SK-N-MC (cell line): ENCODE measurements around the gene KDSR.

Experiments
- DNase-seq: peaks from one replicate; pipeline ENCODE4 v3.0.0-alpha.2; 2011; ENCODE audit warnings: low read depth, low spot score
- H3K27ac ChIP-seq: fragments of 200-600 bp; sonication (generic); 2 replicates; pipeline ENCODE4 v1.5.1; 2016; ENCODE audit warnings: mixed run types
- H3K36me3 ChIP-seq: fragments of 200-600 bp; sonication (generic); 2 replicates; pipeline ENCODE4 v1.6.1; 2017; ENCODE audit warnings: antibody characterized with exemption, low read length, mixed read lengths; ENCODE audit not compliant: insufficient read depth
- H3K4me3 ChIP-seq: fragments of 200-600 bp; sonication (generic); 2 replicates; pipeline ENCODE4 v1.5.1; 2016
- H3K9ac ChIP-seq: fragments of 200-600 bp; sonication (generic); 2 replicates; pipeline ENCODE4 v1.8.0; 2017; ENCODE audit warnings: mixed run types, mixed read lengths; ENCODE audit not compliant: insufficient read length
- H3K9me3 ChIP-seq: fragments of 200-600 bp; sonication (generic); 2 replicates; pipeline ENCODE4 v1.6.1; 2017; ENCODE audit warnings: low read depth, mild to moderate bottlenecking, antibody characterized with exemption, low read length, moderate library complexity, mixed read lengths
- EZH2 ChIP-seq: fragments of 200-600 bp; sonication (generic); IDR thresholded peaks from one replicate; pipeline ENCODE4 v1.6.1; 2017; ENCODE audit warnings: antibody characterized with exemption
- FOXP2 ChIP-seq: optimal IDR thresholded peaks from 2 replicates; pipeline ENCODE3; 2011; ENCODE audit warnings: mild to moderate bottlenecking, moderate library complexity; ENCODE audit not compliant: insufficient read depth; ENCODE audit errors: extremely low read length, control extremely low read depth
- POLR2AphosphoS5 ChIP-seq: IDR thresholded peaks from 2 replicates; pipeline ENCODE4 v1.6.1; 2012; ENCODE audit warnings: mild to moderate bottlenecking, low read depth, low read length, borderline replicate concordance

Gene KDSR

GRCh38 chr18:63286926-63287325, 80.1 kb downstream of the KDSR start:
- no peaks in the 10 kb centered on the region for H3K36me3 ChIP-seq
- TF ChIP-seq EZH2 (no peak), POLR2AphosphoS5 (no peak), FOXP2 (no peak)
- H3K4me3 ChIP-seq = no peak overlapping the region
- no peak overlapping the region for H3K9ac ChIP-seq
- DNase-seq = no peak
- no peak overlapping the region for H3K27ac ChIP-seq
- H3K9me3 ChIP-seq = no peaks in the 10 kb centered on the region

GRCh38 chr18:63284827-63285733, 81.9 kb downstream of the KDSR start:
- no peak overlapping the region for H3K9ac ChIP-seq
- no peaks in the 10 kb centered on the region for H3K9me3 ChIP-seq
- no peaks in the 10 kb centered on the region for H3K36me3 ChIP-seq
- no peak overlapping the region for H3K27ac ChIP-seq
- no peak for DNase-seq
- H3K4me3 ChIP-seq = no peak overlapping the region
- no peak for TF ChIP-seq POLR2AphosphoS5
- no peak for TF ChIP-seq EZH2
- TF ChIP-seq FOXP2 = no peak

- H3K9me3 ChIP-seq = no peaks in the 10 kb centered on the region
- no peak overlapping the region for H3K9ac ChIP-seq
- no peak for TF ChIP-seq FOXP2
- TF ChIP-seq EZH2 = no peak
- no peak for TF ChIP-seq POLR2AphosphoS5
- H3K4me3 ChIP-seq = no peak overlapping the region
- H3K27ac ChIP-seq = no peak overlapping the region
- DNase-seq = no peak
- no peaks in the 10 kb centered on the region for H3K36me3 ChIP-seq
Measured at GRCh38 chr18:63284173-63284799, 82.7 kb downstream of the KDSR start.

- Histone ChIP-seq H3K9ac (no peak overlapping the region), H3K9me3 (no peaks in the 10 kb centered on the region), H3K27ac (no peak overlapping the region), H3K36me3 (no peaks in the 10 kb centered on the region), H3K4me3 (no peak overlapping the region)
- no peak for TF ChIP-seq EZH2
- no peak for TF ChIP-seq POLR2AphosphoS5
- TF ChIP-seq FOXP2 = no peak
- DNase-seq = no peak
Measured at GRCh38 chr18:63283305-63284094, 83.5 kb downstream of the KDSR start.

- no peak for DNase-seq
- Histone ChIP-seq H3K4me3 (no peak overlapping the region), H3K36me3 (no peaks in the 10 kb centered on the region), H3K27ac (no peak overlapping the region), H3K9me3 (no peaks in the 10 kb centered on the region), H3K9ac (no peak overlapping the region)
- TF ChIP-seq FOXP2 = no peak
- TF ChIP-seq EZH2 = no peak
- TF ChIP-seq POLR2AphosphoS5 = no peak
Measured at GRCh38 chr18:63282793-63283192, 84.2 kb downstream of the KDSR start.
